ENCODE data around the gene THRAP3.
"Not testable (repeated sequence)": the region's sequence is repeated elsewhere in the genome, so short reads cannot be mapped to it uniquely, and the experiment has no call there.

DNA sequence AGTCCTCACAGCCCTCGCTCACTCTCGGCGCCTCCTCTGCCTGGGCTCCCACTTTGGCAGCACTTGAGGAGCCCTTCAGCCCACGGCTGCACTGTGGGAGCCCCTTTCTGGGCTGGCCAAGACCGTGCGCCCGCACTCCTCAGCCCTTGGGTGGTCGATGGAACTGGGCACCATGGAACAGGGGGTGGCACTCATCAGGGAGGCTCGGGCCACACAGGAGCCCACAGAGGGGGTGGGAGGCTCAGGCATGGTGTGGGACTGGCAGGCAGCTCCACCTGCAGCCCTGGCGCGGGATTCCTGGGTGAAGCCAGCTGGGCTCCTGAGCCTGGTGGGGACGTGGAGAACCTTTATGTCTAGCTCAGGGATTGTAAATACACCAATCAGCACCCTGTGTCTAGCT lies 27.4 kb upstream of the THRAP3 start:
- TF ChIP-seq, protein P1, sequence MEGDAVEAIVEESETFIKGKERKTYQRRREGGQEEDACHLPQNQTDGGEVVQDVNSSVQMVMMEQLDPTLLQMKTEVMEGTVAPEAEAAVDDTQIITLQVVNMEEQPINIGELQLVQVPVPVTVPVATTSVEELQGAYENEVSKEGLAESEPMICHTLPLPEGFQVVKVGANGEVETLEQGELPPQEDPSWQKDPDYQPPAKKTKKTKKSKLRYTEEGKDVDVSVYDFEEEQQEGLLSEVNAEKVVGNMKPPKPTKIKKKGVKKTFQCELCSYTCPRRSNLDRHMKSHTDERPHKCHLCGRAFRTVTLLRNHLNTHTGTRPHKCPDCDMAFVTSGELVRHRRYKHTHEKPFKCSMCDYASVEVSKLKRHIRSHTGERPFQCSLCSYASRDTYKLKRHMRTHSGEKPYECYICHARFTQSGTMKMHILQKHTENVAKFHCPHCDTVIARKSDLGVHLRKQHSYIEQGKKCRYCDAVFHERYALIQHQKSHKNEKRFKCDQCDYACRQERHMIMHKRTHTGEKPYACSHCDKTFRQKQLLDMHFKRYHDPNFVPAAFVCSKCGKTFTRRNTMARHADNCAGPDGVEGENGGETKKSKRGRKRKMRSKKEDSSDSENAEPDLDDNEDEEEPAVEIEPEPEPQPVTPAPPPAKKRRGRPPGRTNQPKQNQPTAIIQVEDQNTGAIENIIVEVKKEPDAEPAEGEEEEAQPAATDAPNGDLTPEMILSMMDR (IDR thresholded peaks at IDR 0.05) = not testable (repeated sequence)
- not testable (repeated sequence) for TF ChIP-seq POLR2A (IDR thresholded peaks at IDR 0.05); EP300 (IDR thresholded peaks at IDR 0.05; ENCODE audit: low read depth); POLR2AphosphoS5 (IDR thresholded peaks at IDR 0.05)
